Liver (tissue), 9 donors: ENCODE results near the gene MB21D2. TPM values are rescaled to one million over a fixed set of nuclear protein-coding genes. Genes with fewer than 3 reads are reported as not detected.

Experiments
- DNase-seq: peaks from one replicate; pipeline ENCODE4 v3.0.0-alpha.2; 2017; ENCODE audit warnings: low spot score
- H3K27ac ChIP-seq, 2 donors: one replicate each; pipeline ENCODE4 v1.7.0; 2013; ENCODE audit warnings: inconsistent platforms in 2 of 2, low read length in 2 of 2, control low read depth in 1 of 2, low read depth in 1 of 2, mild to moderate bottlenecking in 1 of 2
- H3K27me3 ChIP-seq, 4 donors: one replicate each; pipeline versions ENCODE4 v1.6.1 to v1.7.0; 2013; ENCODE audit warnings: low read length in 3 of 4, inconsistent platforms in 1 of 4, mild to moderate bottlenecking in 1 of 4, moderate library complexity in 1 of 4; ENCODE audit not compliant: control insufficient read depth in 4 of 4, insufficient read depth in 4 of 4
- H3K36me3 ChIP-seq, 4 donors: one replicate each; pipeline versions ENCODE4 v1.6.1 to v1.7.0; 2013; ENCODE audit warnings: low read length in 3 of 4, mild to moderate bottlenecking in 3 of 4, low read depth in 1 of 4, moderate library complexity in 1 of 4; ENCODE audit not compliant: control insufficient read depth in 4 of 4, insufficient read depth in 3 of 4
- H3K4me1 ChIP-seq, 4 donors: one replicate each; pipeline versions ENCODE4 v1.6.1 to v1.7.0; 2013; ENCODE audit warnings: low read length in 3 of 4, mild to moderate bottlenecking in 3 of 4, moderate library complexity in 1 of 4; ENCODE audit not compliant: control insufficient read depth in 4 of 4, insufficient read depth in 4 of 4
- H3K4me3 ChIP-seq, 3 donors: one replicate each; pipeline versions ENCODE4 v1.6.1 to v1.7.0; 2013; ENCODE audit warnings: low read length in 3 of 3, control low read depth in 1 of 3, low read depth in 1 of 3, mild to moderate bottlenecking in 1 of 3
- H3K9ac ChIP-seq, 2 donors: one replicate each; pipeline ENCODE4 v1.7.0; 2013; ENCODE audit warnings: low read length in 2 of 2, mild to moderate bottlenecking in 2 of 2, moderate library complexity in 2 of 2, control low read depth in 1 of 2, low read depth in 1 of 2
- H3K9me3 ChIP-seq, 4 donors: one replicate each; pipeline versions ENCODE4 v1.6.1 to v1.7.0; 2013; ENCODE audit warnings: low read length in 3 of 4; ENCODE audit not compliant: control insufficient read depth in 4 of 4
- ATF3 ChIP-seq: IDR thresholded peaks from 2 replicates; pipeline ENCODE4 v1.6.1; 2016; ENCODE audit warnings: antibody characterized with exemption
- CTCF ChIP-seq: fragments of 150-350 bp; IDR thresholded peaks from 2 replicates; pipeline ENCODE4 v1.5.1; 2017; ENCODE audit warnings: improper control_type of control experiment, low read depth, low read length; ENCODE audit not compliant: missing input control
- EGR1 ChIP-seq, 2 donors: IDR thresholded peaks; 2 replicates each; pipeline ENCODE4 v1.6.1; 2016 to 2018; ENCODE audit warnings: antibody characterized with exemption in 2 of 2, low read depth in 2 of 2
- FOXA1 ChIP-seq: IDR thresholded peaks from 2 replicates; pipeline ENCODE4 v1.6.1; 2016; ENCODE audit warnings: antibody characterized with exemption
- FOXA2 ChIP-seq: IDR thresholded peaks from 2 replicates; pipeline ENCODE4 v1.6.1; 2016; ENCODE audit warnings: antibody characterized with exemption
- GABPA ChIP-seq, 2 donors: IDR thresholded peaks in 1 of 2; conservative IDR thresholded peaks in 1 of 2; 2 replicates each; pipeline ENCODE4 v1.6.1; 2016; ENCODE audit warnings: antibody characterized with exemption in 2 of 2, mild to moderate bottlenecking in 1 of 2, moderate library complexity in 1 of 2
- HNF4A ChIP-seq, 2 donors: conservative IDR thresholded peaks; 2 replicates each; pipeline ENCODE4 v1.6.1; 2016; ENCODE audit warnings: antibody characterized with exemption in 2 of 2, mild to moderate bottlenecking in 2 of 2
- HNF4G ChIP-seq: IDR thresholded peaks from 2 replicates; pipeline ENCODE4 v1.6.1; 2016; ENCODE audit warnings: antibody characterized with exemption
- JUND ChIP-seq, 2 donors: IDR thresholded peaks; 2 replicates each; pipeline ENCODE4 v1.6.1; 2016; ENCODE audit warnings: antibody characterized with exemption in 2 of 2
- MAX ChIP-seq: IDR thresholded peaks from 2 replicates; pipeline ENCODE4 v1.6.1; 2016; ENCODE audit warnings: antibody characterized with exemption
- NR2F2 ChIP-seq: IDR thresholded peaks from 2 replicates; pipeline ENCODE4 v1.6.1; 2016; ENCODE audit warnings: antibody characterized with exemption
- RAD21 ChIP-seq, 2 donors: IDR thresholded peaks; 2 replicates each; pipeline ENCODE4 v1.6.1; 2016; ENCODE audit warnings: antibody characterized with exemption in 2 of 2, mild to moderate bottlenecking in 2 of 2
- REST ChIP-seq: IDR thresholded peaks from 2 replicates; pipeline ENCODE4 v1.6.1; 2016; ENCODE audit warnings: antibody characterized with exemption, mild to moderate bottlenecking
- RXRA ChIP-seq, 2 donors: IDR thresholded peaks; 2 replicates each; pipeline ENCODE4 v1.6.1; 2017 to 2018; ENCODE audit warnings: antibody characterized with exemption in 2 of 2, mild to moderate bottlenecking in 1 of 2
- SP1 ChIP-seq: IDR thresholded peaks from 2 replicates; pipeline ENCODE4 v1.6.1; 2018; ENCODE audit warnings: antibody characterized with exemption, mild to moderate bottlenecking
- TAF1 ChIP-seq: conservative IDR thresholded peaks from 2 replicates; pipeline ENCODE4 v1.6.1; 2016; ENCODE audit warnings: antibody characterized with exemption, mild to moderate bottlenecking
- YY1 ChIP-seq: IDR thresholded peaks from 2 replicates; pipeline ENCODE4 v1.6.1; 2016; ENCODE audit warnings: antibody characterized with exemption, mild to moderate bottlenecking
- ZBTB33 ChIP-seq: IDR thresholded peaks from 2 replicates; pipeline ENCODE4 v1.6.1; 2016; ENCODE audit warnings: antibody characterized with exemption
- WGBS: extraction: QIAGEN DNeasy Blood & Tissue Kit; methylation state at CpG from one replicate; pipeline ENCODE4 v1.1.7; 2013; 5-methylcytosine and 5-hydroxymethylcytosine counted together
- polyA plus RNA-seq, 2 donors: library from polyadenylated mRNA; stranded (reverse) in 1 of 2; unstranded in 1 of 2; fragments of 200-250 nt in 1 of 2; fragments of >200 nt in 1 of 2; fragmentation: Nextera tagmentation in 1 of 2; extraction: Ambion mirVana in 1 of 2; gene quantifications; one replicate each; pipeline versions ENCODE4 v1.2.1 to v1.2.3, GENCODE V29; 2013 to 2015
- total RNA-seq, 2 donors: library from RNA; depleted of rRNA; stranded (reverse); fragments of >200 nt; gene quantifications; one replicate each; pipeline ENCODE4 v1.2.3, GENCODE V29; 2014
- donor health status: healthy.
- donor health status: healthy.
- donor health status: healthy.
- donor health status: healthy.
- donor health status: healthy.

The MB21D2 gene
- total and polyA plus RNA-seq, 4 donors = 0.13 to 1.9 (median 0.46) TPM

- Histone ChIP-seq H3K4me3 (no peak overlapping the region), H3K9ac (no peak overlapping the region), H3K36me3 (no peaks in the 10 kb centered on the region), H3K27ac (no peak overlapping the region), H3K9me3 (no peaks in the 10 kb centered on the region), H3K27me3 (no peaks in the 10 kb centered on the region), H3K4me1 (peaks cover 0 to 5% (median 3%) of the 10 kb centered on the region in 4 donors)
- TF ChIP-seq RAD21 (IDR thresholded peaks at IDR 0.05) = no peak
- no peak for DNase-seq
- 95% methylated on average over 7 of the region's 7 CpGs for WGBS
Observed at GRCh38 chr3:192827863-192828594, 89.6 kb downstream of the MB21D2 start.

- H3K9me3 ChIP-seq = no peaks in the 10 kb centered on the region
- H3K9ac ChIP-seq = no peak overlapping the region
- WGBS = 91% methylated on average over 4 of the region's 4 CpGs
- no peak overlapping the region for H3K27ac ChIP-seq
- H3K27me3 ChIP-seq = no peaks in the 10 kb centered on the region
- H3K4me3 ChIP-seq = no peak overlapping the region
- no peak for DNase-seq
- H3K4me1 ChIP-seq = peaks cover 0 to 5% (median 3%) of the 10 kb centered on the region in 4 donors
- no peaks in the 10 kb centered on the region for H3K36me3 ChIP-seq
- TF ChIP-seq HNF4G (no peak), ATF3 (no peak), TAF1 (no peak), EGR1 (IDR thresholded peaks at IDR 0.05; ENCODE audit: low read depth in 2 of 2) (no peak), SP1 (no peak), REST (no peak), FOXA1 (no peak), MAX (no peak), ZBTB33 (no peak), HNF4A (conservative IDR thresholded peaks at IDR 0.05) (no peak), NR2F2 (no peak), FOXA2 (no peak), YY1 (no peak), CTCF (no peak), GABPA (IDR thresholded peaks at IDR 0.05 in 1 of 2, conservative IDR thresholded peaks at IDR 0.05 in 1 of 2) (no peak), JUND (IDR thresholded peaks at IDR 0.05) (no peak), RXRA (IDR thresholded peaks at IDR 0.05) (no peak)
Observed at GRCh38 chr3:192827208-192827607, 90.4 kb downstream of the MB21D2 start.
